Uterus (tissue), 4 donors: ENCODE measurements around the gene SPTLC2. TPM values are rescaled to one million over a fixed set of nuclear protein-coding genes. Genes with fewer than 3 reads are reported as not detected.

Experiments used
- DNase-seq, 2 donors: peaks; one replicate each; pipeline ENCODE4 v3.0.0-alpha.2; 2019 to 2020
- H3K27ac ChIP-seq, 2 donors: fragments of 200-600 bp; sonication (generic); 1 replicate in 1 of 2; 2 replicates in 1 of 2; pipeline ENCODE4 v1.5.1; 2016 to 2018
- H3K27me3 ChIP-seq, 2 donors: fragments of 200-600 bp; sonication (generic); one replicate each; pipeline ENCODE4 v1.5.1; 2018 to 2019; ENCODE audit warnings: control low read depth in 1 of 2
- H3K36me3 ChIP-seq, 2 donors: fragments of 200-600 bp; sonication (generic); one replicate each; pipeline ENCODE4 v1.5.1; 2019; ENCODE audit warnings: control low read depth in 1 of 2
- H3K4me1 ChIP-seq, 2 donors: fragments of 200-600 bp; sonication (generic); one replicate each; pipeline ENCODE4 v1.5.1; 2018 to 2019; ENCODE audit warnings: control low read depth in 1 of 2
- H3K4me3 ChIP-seq, 2 donors: fragments of 200-600 bp; sonication (generic); 1 replicate in 1 of 2; 2 replicates in 1 of 2; pipeline ENCODE4 v1.5.1; 2018 to 2019; ENCODE audit warnings: mild to moderate bottlenecking in 1 of 2
- H3K9me3 ChIP-seq, 2 donors: fragments of 200-600 bp; sonication (generic); one replicate each; pipeline ENCODE4 v1.5.1; 2019; ENCODE audit warnings: control low read depth in 1 of 2
- CTCF ChIP-seq, 4 experiments: fragments of 200-600 bp in 2 of 4; fragments of 450-650 bp in 2 of 4; sonication (generic) in 2 of 4; IDR thresholded peaks; one replicate each; pipeline ENCODE4 v1.5.1; 2016 to 2019; ENCODE audit warnings: antibody characterized with exemption in 4 of 4, mild to moderate bottlenecking in 2 of 4, moderate library complexity in 1 of 4
- POLR2A ChIP-seq, 2 donors: fragments of 450-650 bp; IDR thresholded peaks; one replicate each; pipeline ENCODE4 v1.6.1; 2016; ENCODE audit warnings: antibody characterized with exemption in 2 of 2, mild to moderate bottlenecking in 1 of 2, moderate library complexity in 1 of 2
- intact Hi-C: fragments of 100-400 bp; cut with DNase I; formaldehyde crosslinking; loops from one replicate; pipeline ENCODE4 v1.15.1; 2023; ENCODE audit warnings: low total_unique reads
- total RNA-seq, 4 donors: library from RNA; depleted of rRNA in 3 of 4; stranded (reverse); fragments of >200 nt in 3 of 4; gene quantifications; one replicate each; pipeline versions ENCODE4 v1.1.0 to v1.2.4, GENCODE V29; 2014 to 2023
- donor health status: DM: yes; HTN: yes; CAD: no.

SPTLC2 gene
- total RNA-seq, 4 donors from 2014 or later = 12.3 to 64.2 (median 32.1) TPM

DNA sequence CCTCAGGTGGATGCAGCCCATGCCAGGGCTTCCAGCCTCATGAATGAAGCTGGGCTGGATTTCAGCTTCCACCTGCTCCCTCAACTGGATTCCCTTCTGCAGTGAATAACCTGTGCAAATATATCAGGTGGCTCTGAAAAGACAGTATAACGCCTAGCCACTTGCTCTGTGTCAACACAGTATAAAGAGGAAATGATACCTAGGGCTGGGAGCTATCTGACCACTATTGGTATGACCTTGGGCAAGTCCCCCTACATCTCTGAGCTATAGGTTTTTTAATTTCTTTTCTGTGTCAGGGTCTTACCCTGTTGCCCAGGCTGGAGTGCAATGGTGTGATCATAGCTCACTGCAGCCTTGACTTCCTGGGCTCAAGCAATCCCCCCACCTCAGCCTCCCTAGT lies 137.6 kb downstream of the SPTLC2 start:
- intact Hi-C loops = no loop called here
- Histone ChIP-seq H3K27me3 (no peaks in the 10 kb centered on the region), H3K27ac (no peak overlapping the region)

GRCh38 chr14:77478029-77478428 lies 138.4 kb downstream of the SPTLC2 start:
- DNase-seq = no peak

More for the DNA sequence above, 137.6 kb downstream of the SPTLC2 start:
- Histone ChIP-seq H3K4me1 (peaks cover 0 to 7% of the 10 kb centered on the region in 2 donors), H3K4me3 (no peak overlapping the region), H3K9me3 (no peaks in the 10 kb centered on the region), H3K36me3 (no peaks in the 10 kb centered on the region)
- no peak for TF ChIP-seq CTCF (IDR thresholded peaks at IDR 0.05)
- no peak for TF ChIP-seq POLR2A (IDR thresholded peaks at IDR 0.05)
- DNase-seq = no peak

GRCh38 chr14:77475432-77476115 lies 140.9 kb downstream of the SPTLC2 start:
- TF ChIP-seq CTCF (IDR thresholded peaks at IDR 0.05) (no peak), POLR2A (IDR thresholded peaks at IDR 0.05) (no peak)
- intact Hi-C loops = no loop called here

More at GRCh38 chr14:77478029-77478428, 138.4 kb downstream of the SPTLC2 start:
- H3K4me3 ChIP-seq = no peak overlapping the region
- H3K27me3 ChIP-seq = no peaks in the 10 kb centered on the region
- H3K9me3 ChIP-seq = no peaks in the 10 kb centered on the region
- H3K27ac ChIP-seq = no peak overlapping the region
- no peaks in the 10 kb centered on the region for H3K36me3 ChIP-seq
- intact Hi-C loops = no loop called here
- no peak for TF ChIP-seq CTCF (IDR thresholded peaks at IDR 0.05)
- TF ChIP-seq POLR2A (IDR thresholded peaks at IDR 0.05) = no peak
- H3K4me1 ChIP-seq = peaks cover 0 to 7% of the 10 kb centered on the region in 2 donors

GRCh38 chr14:77474479-77475177 lies 141.8 kb downstream of the SPTLC2 start:
- TF ChIP-seq POLR2A (IDR thresholded peaks at IDR 0.05) (no peak), CTCF (IDR thresholded peaks at IDR 0.05) (no peak)
- H3K9me3 ChIP-seq = no peaks in the 10 kb centered on the region
- no peaks in the 10 kb centered on the region for H3K36me3 ChIP-seq
- H3K27me3 ChIP-seq = no peaks in the 10 kb centered on the region
- no peak overlapping the region for H3K4me3 ChIP-seq
- intact Hi-C loops = no loop called here
- peak in 1 of 2 donors; percentile 35 for DNase-seq
- H3K4me1 ChIP-seq = peaks cover 0 to 7% of the 10 kb centered on the region in 2 donors
- H3K27ac ChIP-seq = no peak overlapping the region

More at GRCh38 chr14:77475432-77476115, 140.9 kb downstream of the SPTLC2 start:
- no peak overlapping the region for H3K27ac ChIP-seq
- H3K4me3 ChIP-seq = no peak overlapping the region
- peaks cover 0 to 7% of the 10 kb centered on the region in 2 donors for H3K4me1 ChIP-seq
- H3K9me3 ChIP-seq = no peaks in the 10 kb centered on the region
- H3K27me3 ChIP-seq = no peaks in the 10 kb centered on the region
- DNase-seq = no peak
- no peaks in the 10 kb centered on the region for H3K36me3 ChIP-seq

DNA sequence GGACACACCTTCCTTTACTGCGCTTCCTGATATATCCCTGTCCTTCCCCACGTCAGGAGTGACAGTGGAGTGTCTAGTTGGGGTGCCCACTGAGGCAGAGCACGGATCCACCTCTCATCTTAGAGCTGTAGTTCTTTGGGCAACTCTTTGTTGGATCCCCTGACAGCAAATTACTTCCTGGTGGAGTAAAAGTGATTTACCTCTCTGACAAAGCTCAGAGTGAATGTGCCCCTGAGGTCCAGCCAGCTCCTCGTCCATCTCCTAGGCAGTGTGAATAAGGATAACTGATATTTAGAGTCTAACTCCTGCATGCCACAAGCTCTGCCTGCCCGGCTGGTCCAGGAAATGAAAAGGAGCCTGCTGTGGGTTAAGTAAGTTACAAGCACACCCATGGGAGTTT lies 142.5 kb downstream of the SPTLC2 start:
- peaks cover 0 to 7% of the 10 kb centered on the region in 2 donors for H3K4me1 ChIP-seq
- DNase-seq = no peak
- TF ChIP-seq CTCF (IDR thresholded peaks at IDR 0.05) (no peak), POLR2A (IDR thresholded peaks at IDR 0.05) (no peak)
- intact Hi-C loops = no loop called here
- no peak overlapping the region for H3K4me3 ChIP-seq
- no peaks in the 10 kb centered on the region for H3K27me3 ChIP-seq
- H3K36me3 ChIP-seq = no peaks in the 10 kb centered on the region
- H3K9me3 ChIP-seq = no peaks in the 10 kb centered on the region
- H3K27ac ChIP-seq = no peak overlapping the region
